HEK293T (cell line): ENCODE measurements around the gene SCLT1.

Experiments used
- ARNT ChIP-seq: fragments of 450-650 bp; IDR thresholded peaks from 2 replicates; pipeline ENCODE4 v1.6.1; 2017; ENCODE audit warnings: mild to moderate bottlenecking
- L3MBTL2 ChIP-seq: fragments of 450-650 bp; conservative IDR thresholded peaks from 2 replicates; pipeline ENCODE4 v1.6.1; 2016; ENCODE audit warnings: mild to moderate bottlenecking
- ZNF384 ChIP-seq: fragments of 450-650 bp; IDR thresholded peaks from 2 replicates; pipeline ENCODE4 v1.6.1; 2016

DNA sequence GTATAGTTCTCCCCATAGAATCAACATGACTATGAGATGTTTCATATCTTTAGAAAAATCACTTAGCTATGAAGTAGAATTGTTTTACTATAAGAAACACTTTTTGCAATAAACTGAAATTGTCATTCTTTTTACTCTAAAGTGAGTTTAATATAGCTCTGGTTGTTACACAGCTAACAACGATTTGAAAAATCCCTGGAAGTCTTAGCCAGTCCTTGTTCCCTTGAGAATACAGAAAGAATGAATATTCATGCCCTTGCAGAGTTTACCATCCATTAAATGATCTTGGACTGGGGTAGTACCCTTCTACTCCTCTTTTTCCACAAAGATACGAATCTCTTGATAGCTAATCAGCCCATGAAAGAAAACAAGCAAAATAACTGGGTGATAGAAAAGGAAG is 142.0 kb downstream of the SCLT1 start:
- TF ChIP-seq L3MBTL2 (no peak), ZNF384 (no peak), ARNT (no peak)
